NCI-H2196 treated with DMSO at 0.1 percent for 48 hours (cell line): ENCODE measurements around the gene FOXD2.

Experiments
- DNase-seq: peaks from one replicate; lab custom pipeline; 2025; ENCODE audit not compliant: unreplicated experiment; lab: John Stamatoyannopoulos, UW

FOXD2 gene

GRCh38 chr1:47416319-47417169 lies 21.3 kb upstream of the FOXD2 start:
- DNase-seq, result no peak

GRCh38 chr1:47417170-47418044 lies 20.4 kb upstream of the FOXD2 start:
- no peak for DNase-seq

GRCh38 chr1:47418122-47418521 lies 19.7 kb upstream of the FOXD2 start:
- no peak for DNase-seq

- no peak for DNase-seq
These were observed 19.0 kb upstream of the FOXD2 start for GRCh38 chr1:47418681-47419325.

GRCh38 chr1:47420547-47420946 lies 17.3 kb upstream of the FOXD2 start:
- no peak for DNase-seq

GRCh38 chr1:47423872-47424271 lies 14.0 kb upstream of the FOXD2 start:
- DNase-seq, result no peak

- peak; percentile 42 for DNase-seq
These were observed 13.4 kb upstream of the FOXD2 start for GRCh38 chr1:47424336-47424982.

GRCh38 chr1:47431534-47431933 lies 6.3 kb upstream of the FOXD2 start:
- DNase-seq, result no peak

- no peak for DNase-seq
These were observed 5.5 kb upstream of the FOXD2 start for GRCh38 chr1:47432071-47433036.

- DNase-seq, result no peak
These were observed 4.8 kb upstream of the FOXD2 start for GRCh38 chr1:47433037-47433421.

GRCh38 chr1:47433477-47434050 lies 4.3 kb upstream of the FOXD2 start:
- no peak for DNase-seq

GRCh38 chr1:47434051-47434842 lies 3.6 kb upstream of the FOXD2 start:
- no peak for DNase-seq

GRCh38 chr1:47435506-47436303 lies 2.1 kb upstream of the FOXD2 start:
- DNase-seq, result no peak

GRCh38 chr1:47436304-47436978 lies 1.4 kb upstream of the FOXD2 start:
- peak; percentile 43 for DNase-seq

GRCh38 chr1:47436979-47437446 lies 831 bp upstream of the FOXD2 start:
- no peak for DNase-seq

- DNase-seq, result no peak
These were observed 547 bp downstream of the FOXD2 start for GRCh38 chr1:47438165-47439016.
